HG03103 (cell line): ENCODE data around the gene KBTBD2.
"Not testable (repeated sequence)": the region's sequence is repeated elsewhere in the genome, so short reads cannot be mapped to it uniquely, and the experiment has no call there.

Experiments used
- ATAC-seq: cut with Tn5 transposase; IDR thresholded peaks from one replicate; pipeline ENCODE4 v1.9.1; 2021; ENCODE audit warnings: low read depth; ENCODE audit not compliant: unreplicated experiment

KBTBD2 gene

GRCh38 chr7:32893722-32894121 lies 2.2 kb upstream of the KBTBD2 start:
- no peak for ATAC-seq

GRCh38 chr7:32893207-32893524 lies 1.6 kb upstream of the KBTBD2 start:
- ATAC-seq, result no peak

- no peak for ATAC-seq
These were observed 1.1 kb upstream of the KBTBD2 start for GRCh38 chr7:32892521-32893206.

- ATAC-seq, result peak; percentile 44
These were observed 400 bp upstream of the KBTBD2 start for GRCh38 chr7:32891800-32892520.

GRCh38 chr7:32890793-32891042 lies 842 bp downstream of the KBTBD2 start:
- no peak for ATAC-seq

- ATAC-seq, result peak; percentile 22
These were observed 1.4 kb downstream of the KBTBD2 start for GRCh38 chr7:32890010-32890792.

GRCh38 chr7:32888505-32888904 lies 3.1 kb downstream of the KBTBD2 start:
- ATAC-seq, result no peak

GRCh38 chr7:32887395-32887794 lies 4.2 kb downstream of the KBTBD2 start:
- no peak for ATAC-seq

- ATAC-seq, result no peak
These were observed 10.2 kb downstream of the KBTBD2 start for GRCh38 chr7:32881074-32881982.

GRCh38 chr7:32879460-32879859 lies 12.1 kb downstream of the KBTBD2 start:
- no peak for ATAC-seq

GRCh38 chr7:32878023-32878422 lies 13.5 kb downstream of the KBTBD2 start:
- not testable (repeated sequence) for ATAC-seq

- ATAC-seq, result no peak
These were observed 19.1 kb downstream of the KBTBD2 start for GRCh38 chr7:32872421-32872820.

- peak; percentile 72 for ATAC-seq
These were observed 19.8 kb downstream of the KBTBD2 start for GRCh38 chr7:32871624-32872371.

- no peak for ATAC-seq
These were observed 21.3 kb downstream of the KBTBD2 start for GRCh38 chr7:32870298-32870697.

GRCh38 chr7:32869716-32870115 lies 21.8 kb downstream of the KBTBD2 start:
- no peak for ATAC-seq

GRCh38 chr7:32868116-32868515 lies 23.4 kb downstream of the KBTBD2 start:
- ATAC-seq, result no peak

GRCh38 chr7:32865448-32866030 lies 26.0 kb downstream of the KBTBD2 start:
- no peak for ATAC-seq

- ATAC-seq, result not testable (repeated sequence)
These were observed 27.7 kb downstream of the KBTBD2 start for GRCh38 chr7:32863872-32864271.

GRCh38 chr7:32860090-32860489 lies 31.5 kb downstream of the KBTBD2 start:
- ATAC-seq, result no peak

- no peak for ATAC-seq
These were observed 32.9 kb downstream of the KBTBD2 start for GRCh38 chr7:32858648-32859047.
